ENCODE results near the gene SPATA9. TPM values are rescaled to one million over a fixed set of nuclear protein-coding genes. Genes with fewer than 3 reads are reported as not detected.

The SPATA9 gene
- total RNA-seq, 1 experiment from 2014 or later: 0.15 TPM

DNA sequence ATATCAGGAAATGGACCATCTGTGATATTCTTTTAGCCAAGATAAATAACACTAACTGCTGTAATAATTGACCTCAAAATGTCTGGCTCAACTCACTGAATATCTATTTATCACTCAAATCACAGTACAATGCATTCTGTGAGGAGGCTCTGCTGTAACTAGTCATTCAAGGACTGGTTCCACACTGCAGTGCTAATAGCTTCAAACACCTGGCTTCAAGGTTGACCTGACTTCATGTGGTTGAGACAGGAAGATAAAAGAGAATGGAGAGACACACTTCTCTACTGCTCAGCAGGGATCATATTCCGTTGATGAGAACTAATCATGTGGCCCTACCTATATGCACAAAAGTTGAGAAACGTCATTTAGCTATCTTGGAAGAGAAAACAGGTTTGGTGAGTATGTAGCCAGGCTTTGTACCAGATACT, 45.0 kb upstream of the SPATA9 start:
- Histone ChIP-seq H3K4me3 (ENCODE audit: low read depth in 2 of 2, low read length in 2 of 2) (no peak overlapping the region), H3K9me3 (ENCODE audit: control insufficient read depth, insufficient read depth, low read depth, low read length) (no peaks in the 10 kb centered on the region), H3K27ac (ENCODE audit: low read length) (peak overlapping the region; percentile 98), H3K4me1 (ENCODE audit: control insufficient read depth, insufficient read depth, low read length) (peaks cover 47% of the 10 kb centered on the region), H3K36me3 (ENCODE audit: control insufficient read depth, insufficient read depth, low read length) (no peaks in the 10 kb centered on the region; the same call in 1 of the 2 replicates), H3K27me3 (ENCODE audit: control insufficient read depth, insufficient read depth, low read length) (no peaks in the 10 kb centered on the region)
- intact Hi-C loops (cut with micrococcal nuclease; ENCODE audit: unreplicated experiment): no loop called here
- POLR2A ChIA-PET: interaction anchor here (0.6 kb wide), 1 partner anchor 18 kb away, joined by 5 read pairs; no protein-coding TSS in a partner anchor
- CTCF ChIA-PET: no interaction called here
- DNase-seq (ENCODE audit: low read depth, low spot score) (no peak), ATAC-seq (no peak)
- BruUV-seq (replicated peaks): no TSS peak
- TF ChIP-seq, protein P1, sequence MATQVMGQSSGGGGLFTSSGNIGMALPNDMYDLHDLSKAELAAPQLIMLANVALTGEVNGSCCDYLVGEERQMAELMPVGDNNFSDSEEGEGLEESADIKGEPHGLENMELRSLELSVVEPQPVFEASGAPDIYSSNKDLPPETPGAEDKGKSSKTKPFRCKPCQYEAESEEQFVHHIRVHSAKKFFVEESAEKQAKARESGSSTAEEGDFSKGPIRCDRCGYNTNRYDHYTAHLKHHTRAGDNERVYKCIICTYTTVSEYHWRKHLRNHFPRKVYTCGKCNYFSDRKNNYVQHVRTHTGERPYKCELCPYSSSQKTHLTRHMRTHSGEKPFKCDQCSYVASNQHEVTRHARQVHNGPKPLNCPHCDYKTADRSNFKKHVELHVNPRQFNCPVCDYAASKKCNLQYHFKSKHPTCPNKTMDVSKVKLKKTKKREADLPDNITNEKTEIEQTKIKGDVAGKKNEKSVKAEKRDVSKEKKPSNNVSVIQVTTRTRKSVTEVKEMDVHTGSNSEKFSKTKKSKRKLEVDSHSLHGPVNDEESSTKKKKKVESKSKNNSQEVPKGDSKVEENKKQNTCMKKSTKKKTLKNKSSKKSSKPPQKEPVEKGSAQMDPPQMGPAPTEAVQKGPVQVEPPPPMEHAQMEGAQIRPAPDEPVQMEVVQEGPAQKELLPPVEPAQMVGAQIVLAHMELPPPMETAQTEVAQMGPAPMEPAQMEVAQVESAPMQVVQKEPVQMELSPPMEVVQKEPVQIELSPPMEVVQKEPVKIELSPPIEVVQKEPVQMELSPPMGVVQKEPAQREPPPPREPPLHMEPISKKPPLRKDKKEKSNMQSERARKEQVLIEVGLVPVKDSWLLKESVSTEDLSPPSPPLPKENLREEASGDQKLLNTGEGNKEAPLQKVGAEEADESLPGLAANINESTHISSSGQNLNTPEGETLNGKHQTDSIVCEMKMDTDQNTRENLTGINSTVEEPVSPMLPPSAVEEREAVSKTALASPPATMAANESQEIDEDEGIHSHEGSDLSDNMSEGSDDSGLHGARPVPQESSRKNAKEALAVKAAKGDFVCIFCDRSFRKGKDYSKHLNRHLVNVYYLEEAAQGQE (IDR thresholded peaks at IDR 0.05; ENCODE audit: insufficient read depth in 1 of 2, low read depth in 2 of 2, low read length in 1 of 2): no peak
- TF ChIP-seq CTCF (IDR thresholded peaks at IDR 0.05) (no peak), SIN3A (IDR thresholded peaks at IDR 0.05; ENCODE audit: borderline replicate concordance, insufficient read depth, low read depth, low read length) (no peak), TCF7L2 (IDR thresholded peaks at IDR 0.05; ENCODE audit: low read depth, low read length) (no peak), POLR2AphosphoS5 (IDR thresholded peaks at IDR 0.05; ENCODE audit: low read depth, low read length) (no peak)
- in situ Hi-C loops (cut with HindIII; ENCODE audit: low pct_unique_long_range_greater_than_20kb, low sequenced_read_pairs): no loop called here

- intact Hi-C loops (cut with micrococcal nuclease; ENCODE audit: unreplicated experiment) (no loop called here), in situ Hi-C loops (cut with HindIII; ENCODE audit: low pct_unique_long_range_greater_than_20kb, low sequenced_read_pairs) (no loop called here)
- POLR2A ChIA-PET: no interaction called here
- H3K4me1 ChIP-seq (ENCODE audit: control insufficient read depth, insufficient read depth, low read length): peaks cover 47% of the 10 kb centered on the region
- ATAC-seq: no peak
- H3K4me3 ChIP-seq (ENCODE audit: low read depth in 2 of 2, low read length in 2 of 2): peak overlapping the region in 1 of 2 experiments; percentile 28; a peak in 2 of 4 replicates
- TF ChIP-seq CTCF (IDR thresholded peaks at IDR 0.05): no peak
- TF ChIP-seq POLR2AphosphoS5 (IDR thresholded peaks at IDR 0.05; ENCODE audit: low read depth, low read length): no peak
- TF ChIP-seq, protein P1 (IDR thresholded peaks at IDR 0.05; ENCODE audit: insufficient read depth in 1 of 2, low read depth in 2 of 2, low read length in 1 of 2): no peak
- no peak for TF ChIP-seq TCF7L2 (IDR thresholded peaks at IDR 0.05; ENCODE audit: low read depth, low read length)
- no peak for TF ChIP-seq SIN3A (IDR thresholded peaks at IDR 0.05; ENCODE audit: borderline replicate concordance, insufficient read depth, low read depth, low read length)
- peak overlapping the region; percentile 98 for H3K27ac ChIP-seq (ENCODE audit: low read length)
- BruUV-seq (replicated peaks): no TSS peak
- CTCF ChIA-PET: no interaction called here
- no peaks in the 10 kb centered on the region for H3K9me3 ChIP-seq (ENCODE audit: control insufficient read depth, insufficient read depth, low read depth, low read length)
- DNase-seq (ENCODE audit: low read depth, low spot score): no peak
- no peaks in the 10 kb centered on the region for H3K36me3 ChIP-seq (ENCODE audit: control insufficient read depth, insufficient read depth, low read length)
- H3K27me3 ChIP-seq (ENCODE audit: control insufficient read depth, insufficient read depth, low read length): no peaks in the 10 kb centered on the region
Observed at GRCh38 chr5:95726811-95727763, 44.3 kb upstream of the SPATA9 start.
